Stimulated activated CD4-positive, alpha-beta T cell treated with anti-CD3 and anti-CD28 coated beads, Interleukin-15, amount 100 ng/mL, for 24 hours (primary cell): Measurements from ENCODE around the gene LAMB2.

Source experiments
- DNase-seq: peaks from one replicate; pipeline ENCODE4 v3.0.0-alpha.2; 2020

LAMB2 gene

GRCh38 chr3:49161197-49161596, 28.3 kb upstream of the LAMB2 start:
- DNase-seq: no peak

GRCh38 chr3:49158792-49159191, 25.9 kb upstream of the LAMB2 start:
- no peak for DNase-seq

- DNase-seq: peak; percentile 71
Observed at GRCh38 chr3:49158103-49158709, 25.4 kb upstream of the LAMB2 start.

- DNase-seq: no peak
Observed at GRCh38 chr3:49157289-49157688, 24.4 kb upstream of the LAMB2 start.

GRCh38 chr3:49153349-49153912, 20.6 kb upstream of the LAMB2 start:
- DNase-seq: no peak

- DNase-seq: no peak
Observed at GRCh38 chr3:49151610-49152009, 18.8 kb upstream of the LAMB2 start.

- DNase-seq: no peak
Observed at GRCh38 chr3:49148159-49148558, 15.3 kb upstream of the LAMB2 start.

GRCh38 chr3:49140080-49140479, 7.2 kb upstream of the LAMB2 start:
- no peak for DNase-seq

GRCh38 chr3:49135499-49135898, 2.6 kb upstream of the LAMB2 start:
- no peak for DNase-seq

- DNase-seq: no peak
Observed at GRCh38 chr3:49134471-49135265, 1.8 kb upstream of the LAMB2 start.

- no peak for DNase-seq
Observed at GRCh38 chr3:49133226-49133951, 539 bp upstream of the LAMB2 start.

GRCh38 chr3:49132073-49132436, 795 bp downstream of the LAMB2 start:
- DNase-seq: no peak

- no peak for DNase-seq
Observed at GRCh38 chr3:49131576-49131975, 1.3 kb downstream of the LAMB2 start.

GRCh38 chr3:49131040-49131439, 1.8 kb downstream of the LAMB2 start:
- DNase-seq: no peak

- DNase-seq: no peak
Observed at GRCh38 chr3:49124991-49125670, 7.7 kb downstream of the LAMB2 start.

GRCh38 chr3:49124203-49124602, 8.6 kb downstream of the LAMB2 start:
- no peak for DNase-seq

GRCh38 chr3:49123687-49124086, 9.2 kb downstream of the LAMB2 start:
- DNase-seq: no peak

- no peak for DNase-seq
Observed at GRCh38 chr3:49122886-49123545, 9.8 kb downstream of the LAMB2 start.

- DNase-seq: no peak
Observed at GRCh38 chr3:49122451-49122850, 10.4 kb downstream of the LAMB2 start.

GRCh38 chr3:49122022-49122421, 10.8 kb downstream of the LAMB2 start:
- no peak for DNase-seq

- DNase-seq: no peak
Observed at GRCh38 chr3:49121132-49121736, 11.6 kb downstream of the LAMB2 start.
